Trophoblast cell (in vitro differentiated cells and primary cell): ENCODE measurements around the gene DLX5.
A peak's percentile ranks its signal among the peaks of the same experiment; 100 is the strongest.

Experiments
- DNase-seq, 2 donors: peaks; one replicate each; pipeline ENCODE4 v3.0.0-alpha.2; 2016
- H2AFZ ChIP-seq: 2 replicates; pipeline ENCODE4 v1.6.1; 2013; ENCODE audit warnings: low read length, moderate library complexity, mild to moderate bottlenecking; ENCODE audit not compliant: insufficient read depth, poor library complexity
- H2AK5ac ChIP-seq: 2 replicates; pipeline ENCODE4 v1.6.1; 2013; ENCODE audit warnings: mild to moderate bottlenecking, low read length
- H2BK120ac ChIP-seq: 2 replicates; pipeline ENCODE4 v1.6.1; 2013; ENCODE audit warnings: low read length, mild to moderate bottlenecking, moderate library complexity; ENCODE audit not compliant: insufficient read depth, poor library complexity
- H2BK12ac ChIP-seq: 2 replicates; pipeline ENCODE4 v1.6.1; 2013; ENCODE audit warnings: mild to moderate bottlenecking, low read length, moderate library complexity
- H2BK5ac ChIP-seq: 2 replicates; pipeline ENCODE4 v1.6.1; 2013; ENCODE audit warnings: low read length, low read depth, moderate library complexity, mild to moderate bottlenecking; ENCODE audit not compliant: poor library complexity
- H3K14ac ChIP-seq: 2 replicates; pipeline ENCODE4 v1.6.1; 2013; ENCODE audit warnings: mild to moderate bottlenecking, low read length
- H3K18ac ChIP-seq: 2 replicates; pipeline ENCODE4 v1.6.1; 2013; ENCODE audit warnings: mild to moderate bottlenecking, low read length
- H3K23ac ChIP-seq: 2 replicates; pipeline ENCODE4 v1.6.1; 2013; ENCODE audit warnings: low read length
- H3K27ac ChIP-seq: 2 replicates; pipeline ENCODE4 v1.5.1; 2013; ENCODE audit warnings: low read depth, mild to moderate bottlenecking, inconsistent platforms, low read length, moderate library complexity
- H3K27me3 ChIP-seq: 2 replicates; pipeline ENCODE4 v1.6.1; 2013; ENCODE audit warnings: inconsistent platforms, mild to moderate bottlenecking, low read length, moderate library complexity; ENCODE audit not compliant: insufficient read depth
- H3K36me3 ChIP-seq, 2 experiments: 1 replicate in 1 of 2; 2 replicates in 1 of 2; pipeline ENCODE4 v1.6.1; 2013; ENCODE audit warnings: low read length in 2 of 2, mild to moderate bottlenecking in 2 of 2, moderate library complexity in 1 of 2; ENCODE audit not compliant: insufficient read depth in 2 of 2, control insufficient read depth in 1 of 2
- H3K4ac ChIP-seq: 2 replicates; pipeline ENCODE4 v1.6.1; 2013; ENCODE audit warnings: low read depth, mild to moderate bottlenecking, low read length, moderate library complexity
- H3K4me1 ChIP-seq, 2 experiments: 1 replicate in 1 of 2; 2 replicates in 1 of 2; pipeline ENCODE4 v1.6.1; 2013; ENCODE audit warnings: low read length in 2 of 2, mild to moderate bottlenecking in 2 of 2, moderate library complexity in 1 of 2; ENCODE audit not compliant: insufficient read depth in 2 of 2, control insufficient read depth in 1 of 2
- H3K4me2 ChIP-seq: 2 replicates; pipeline ENCODE4 v1.6.1; 2013; ENCODE audit warnings: inconsistent platforms, mild to moderate bottlenecking, low read length, moderate library complexity
- H3K4me3 ChIP-seq: 2 replicates; pipeline ENCODE4 v1.5.1; 2013; ENCODE audit warnings: mild to moderate bottlenecking, low read depth, low read length, inconsistent platforms
- H3K79me1 ChIP-seq: one replicate; pipeline ENCODE4 v1.6.1; 2013; ENCODE audit warnings: low read length
- H3K79me2 ChIP-seq: 2 replicates; pipeline ENCODE4 v1.6.1; 2013; ENCODE audit warnings: low read length, mild to moderate bottlenecking; ENCODE audit not compliant: control insufficient read depth, insufficient read depth, poor library complexity
- H3K9ac ChIP-seq: 2 replicates; pipeline ENCODE4 v1.6.1; 2013; ENCODE audit warnings: mild to moderate bottlenecking, low read length
- H3K9me3 ChIP-seq: 2 replicates; pipeline ENCODE4 v1.6.1; 2013; ENCODE audit warnings: low read depth, mild to moderate bottlenecking, control low read depth, inconsistent platforms, low read length; ENCODE audit not compliant: insufficient read depth
- H4K12ac ChIP-seq: 2 replicates; pipeline ENCODE4 v1.6.1; 2013; ENCODE audit warnings: low read depth, mild to moderate bottlenecking, low read length, moderate library complexity
- H4K8ac ChIP-seq: 2 replicates; pipeline ENCODE4 v1.6.1; 2013; ENCODE audit warnings: low read depth, mild to moderate bottlenecking, low read length, moderate library complexity
- H4K91ac ChIP-seq: one replicate; pipeline ENCODE4 v1.6.1; 2013; ENCODE audit warnings: low read depth, mild to moderate bottlenecking, low read length, moderate library complexity
- WGBS: extraction: QIAGEN DNeasy Blood & Tissue Kit; methylation state at CpG from one replicate; pipeline ENCODE4 v1.1.7; 2013; ENCODE audit warnings: missing lambda C conversion rate; ENCODE audit not compliant: insufficient read length, insufficient coverage; ENCODE audit errors: extremely low coverage; 5-methylcytosine and 5-hydroxymethylcytosine counted together

Gene DLX5

GRCh38 chr7:97001656-97002554 is 22.7 kb downstream of the DLX5 start:
- no peaks in the 10 kb centered on the region for H3K9me3 ChIP-seq
- no peak overlapping the region for H2AK5ac ChIP-seq
- no CpG with 5 or more reads among the region's 39 CpGs for WGBS

GRCh38 chr7:97001221-97001620 is 23.4 kb downstream of the DLX5 start:
- H3K9ac ChIP-seq = no peak overlapping the region
- H3K18ac ChIP-seq = no peak overlapping the region
- WGBS = no CpG with 5 or more reads among the region's 3 CpGs

More at GRCh38 chr7:97001656-97002554, 22.7 kb downstream of the DLX5 start:
- Histone ChIP-seq H2BK12ac (no peak overlapping the region), H3K79me1 (peaks cover 21% of the 10 kb centered on the region), H3K14ac (peak overlapping the region; percentile 30), H3K27ac (no peak overlapping the region), H3K18ac (no peak overlapping the region), H3K79me2 (peaks cover 8% of the 10 kb centered on the region), H4K12ac (no peak overlapping the region), H2AFZ (no peak overlapping the region), H4K8ac (peak overlapping the region; percentile 23), H2BK120ac (no peak overlapping the region), H2BK5ac (no peak overlapping the region), H3K4me1 (peaks cover 17 to 33% of the 10 kb centered on the region in 2 experiments), H3K4me3 (no peak overlapping the region), H3K9ac (no peak overlapping the region), H3K27me3 (peaks cover 20% of the 10 kb centered on the region), H4K91ac (peak overlapping the region; percentile 17), H3K4me2 (no peak overlapping the region), H3K23ac (no peak overlapping the region), H3K4ac (no peak overlapping the region), H3K36me3 (no peaks in the 10 kb centered on the region)
- peak; percentile 90 to 94 for DNase-seq

GRCh38 chr7:96998744-96999143 is 25.9 kb downstream of the DLX5 start:
- H3K4me2 ChIP-seq = peak overlapping the region; percentile 38
- H2BK5ac ChIP-seq = no peak overlapping the region
- no peak overlapping the region for H3K14ac ChIP-seq
- no peak overlapping the region for H3K4ac ChIP-seq
- no peak overlapping the region for H3K23ac ChIP-seq
- H2BK12ac ChIP-seq = no peak overlapping the region
- H2AK5ac ChIP-seq = no peak overlapping the region
- no peak overlapping the region for H2AFZ ChIP-seq
- H4K8ac ChIP-seq = no peak overlapping the region
- peaks cover 27% of the 10 kb centered on the region for H3K27me3 ChIP-seq
- H3K9me3 ChIP-seq = no peaks in the 10 kb centered on the region
- no peak overlapping the region for H3K18ac ChIP-seq
- DNase-seq = peak in 1 of 2 donors; percentile 8
- no peak overlapping the region for H3K27ac ChIP-seq
- WGBS = no CpG with 5 or more reads among the region's 14 CpGs
- no peak overlapping the region for H3K4me3 ChIP-seq
- H3K9ac ChIP-seq = no peak overlapping the region
- no peaks in the 10 kb centered on the region for H3K36me3 ChIP-seq
- no peak overlapping the region for H4K91ac ChIP-seq
- no peaks in the 10 kb centered on the region for H3K79me2 ChIP-seq
- peaks cover 10 to 26% of the 10 kb centered on the region in 2 experiments for H3K4me1 ChIP-seq
- H4K12ac ChIP-seq = no peak overlapping the region
- H3K79me1 ChIP-seq = peaks cover 3% of the 10 kb centered on the region
- H2BK120ac ChIP-seq = no peak overlapping the region

More at GRCh38 chr7:97001221-97001620, 23.4 kb downstream of the DLX5 start:
- H3K14ac ChIP-seq = no peak overlapping the region
- no peak overlapping the region for H3K27ac ChIP-seq
- H2AK5ac ChIP-seq = no peak overlapping the region
- H2BK12ac ChIP-seq = no peak overlapping the region
- no peak overlapping the region for H2BK5ac ChIP-seq
- no peak overlapping the region for H3K4me2 ChIP-seq
- no peaks in the 10 kb centered on the region for H3K36me3 ChIP-seq
- H3K79me2 ChIP-seq = peaks cover 4% of the 10 kb centered on the region
- no peak overlapping the region for H3K4me3 ChIP-seq
- no peak overlapping the region for H4K12ac ChIP-seq
- H3K79me1 ChIP-seq = peaks cover 15% of the 10 kb centered on the region
- no peak overlapping the region for H3K4ac ChIP-seq
- DNase-seq = peak; percentile 47 to 64
- H3K27me3 ChIP-seq = peaks cover 26% of the 10 kb centered on the region
- H3K4me1 ChIP-seq = peaks cover 14 to 30% of the 10 kb centered on the region in 2 experiments
- no peak overlapping the region for H3K23ac ChIP-seq
- H4K8ac ChIP-seq = no peak overlapping the region
- no peak overlapping the region for H2BK120ac ChIP-seq
- no peak overlapping the region for H4K91ac ChIP-seq
- H2AFZ ChIP-seq = no peak overlapping the region
- H3K9me3 ChIP-seq = no peaks in the 10 kb centered on the region

DNA sequence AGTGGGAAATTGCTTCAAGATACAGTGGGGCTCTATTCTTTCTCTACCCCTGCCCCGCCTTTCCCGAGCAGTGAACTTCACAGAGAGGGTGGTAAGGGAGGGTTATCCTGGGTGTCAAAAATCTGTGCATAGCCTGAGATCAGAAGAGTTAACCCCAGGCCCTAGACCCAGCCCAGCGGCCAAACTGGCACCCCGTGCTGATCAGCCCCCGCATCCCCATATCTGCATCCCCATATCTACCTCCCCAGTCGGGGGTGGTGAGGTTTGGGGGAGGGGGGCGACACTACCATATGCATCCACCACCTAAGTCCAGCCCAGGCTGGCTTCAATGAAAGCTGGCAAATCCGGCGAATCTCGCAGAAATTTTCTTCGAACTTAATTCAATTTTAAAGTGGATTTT is 26.3 kb downstream of the DLX5 start:
- Histone ChIP-seq H2BK120ac (no peak overlapping the region), H3K18ac (no peak overlapping the region), H3K9me3 (no peaks in the 10 kb centered on the region), H2AK5ac (no peak overlapping the region), H3K79me2 (no peaks in the 10 kb centered on the region), H2BK12ac (no peak overlapping the region), H3K79me1 (peaks cover 3% of the 10 kb centered on the region), H4K8ac (no peak overlapping the region), H2BK5ac (no peak overlapping the region), H3K23ac (no peak overlapping the region), H3K9ac (no peak overlapping the region), H3K4me3 (no peak overlapping the region), H3K27ac (no peak overlapping the region), H3K4ac (no peak overlapping the region), H4K91ac (no peak overlapping the region), H3K14ac (no peak overlapping the region), H3K36me3 (no peaks in the 10 kb centered on the region), H3K27me3 (peaks cover 30% of the 10 kb centered on the region), H3K4me1 (peaks cover 9 to 26% of the 10 kb centered on the region in 2 experiments), H2AFZ (no peak overlapping the region), H4K12ac (no peak overlapping the region), H3K4me2 (no peak overlapping the region)
- DNase-seq = no peak
- no CpG with 5 or more reads among the region's 11 CpGs for WGBS
